Breast epithelium (tissue), 3 donors: ENCODE measurements around the gene CDYL.

ENCODE experiments used
- CTCF ChIP-seq, 3 donors: fragments of 450-650 bp; IDR thresholded peaks; one replicate each; pipeline ENCODE4 v1.5.1; 2016 to 2017; ENCODE audit warnings: antibody characterized with exemption in 3 of 3, mild to moderate bottlenecking in 3 of 3, moderate library complexity in 3 of 3
- POLR2A ChIP-seq: fragments of 450-650 bp; IDR thresholded peaks from one replicate; pipeline ENCODE4 v1.6.1; 2016; ENCODE audit warnings: antibody characterized with exemption, mild to moderate bottlenecking, moderate library complexity
- POLR2AphosphoS5 ChIP-seq, 3 donors: sonication (generic); formaldehyde crosslinking; IDR thresholded peaks; one replicate each; pipeline ENCODE4 v1.6.1; 2017; ENCODE audit warnings: antibody characterized with exemption in 3 of 3

DNA sequence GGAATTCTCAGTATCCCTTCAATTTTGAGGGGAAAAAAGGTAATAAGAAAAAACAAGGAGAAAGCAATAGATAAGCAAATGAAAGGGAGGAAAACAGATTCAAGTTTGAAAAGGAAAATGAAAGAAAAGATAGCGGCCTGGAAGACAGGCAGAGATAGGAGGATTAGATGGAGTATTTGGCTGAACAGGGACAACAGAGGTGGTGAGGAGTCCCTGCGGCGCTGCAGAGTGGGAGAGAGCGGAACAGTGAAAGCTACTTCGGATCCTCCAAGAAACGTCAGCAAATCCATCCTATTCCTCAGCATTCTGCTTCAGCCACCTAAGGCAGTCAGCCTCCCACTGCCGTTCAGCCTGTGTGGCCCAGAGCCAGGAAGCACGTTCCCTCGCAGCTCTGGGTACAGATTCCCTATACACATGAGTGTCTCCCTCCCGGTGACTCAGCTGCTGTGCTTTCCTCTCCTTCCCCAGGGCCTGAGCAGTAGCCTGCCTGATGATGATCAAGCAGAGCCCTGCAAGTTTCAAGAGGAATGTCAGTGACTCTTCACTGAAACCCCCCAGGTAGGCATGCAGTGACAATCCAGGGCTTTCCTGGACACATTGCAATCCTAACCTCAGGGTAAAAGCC lies 43.4 kb upstream of the CDYL start:
- TF ChIP-seq CTCF (IDR thresholded peaks at IDR 0.05), result no peak
- TF ChIP-seq POLR2AphosphoS5 (IDR thresholded peaks at IDR 0.05), result no peak
- no peak for TF ChIP-seq POLR2A
